Hepatocyte (in vitro differentiated cells): ENCODE measurements around the gene KCND2. TPM values are rescaled to one million over a fixed set of nuclear protein-coding genes. Genes with fewer than 3 reads are reported as not detected.

ENCODE experiments used
- DNase-seq: peaks from one replicate; pipeline ENCODE4 v3.0.0-alpha.2; 2016; ENCODE audit warnings: low spot score
- H2AFZ ChIP-seq: fragments of 200-600 bp; sonication (generic); 2 replicates; pipeline ENCODE4 v1.6.0; 2016; ENCODE audit warnings: antibody characterized with exemption, mild to moderate bottlenecking
- H3K27ac ChIP-seq: fragments of 200-600 bp; sonication (generic); 2 replicates; pipeline ENCODE4 v1.5.1; 2016; ENCODE audit warnings: mild to moderate bottlenecking
- H3K27me3 ChIP-seq: fragments of 200-600 bp; sonication (generic); 2 replicates; pipeline ENCODE4 v1.6.1; 2016
- H3K36me3 ChIP-seq: fragments of 200-600 bp; sonication (generic); replicated peaks from 2 replicates; pipeline ENCODE4 v1.5.1; 2016; ENCODE audit warnings: low read depth; ENCODE audit not compliant: insufficient read depth
- H3K4me1 ChIP-seq: fragments of 200-600 bp; sonication (generic); 2 replicates; pipeline ENCODE4 v1.5.1; 2016; ENCODE audit warnings: mild to moderate bottlenecking, moderate library complexity; ENCODE audit not compliant: insufficient read depth
- H3K4me2 ChIP-seq: fragments of 200-600 bp; sonication (generic); 2 replicates; pipeline ENCODE4 v1.6.0; 2016
- H3K4me3 ChIP-seq: fragments of 200-600 bp; sonication (generic); 2 replicates; pipeline ENCODE4 v1.5.1; 2016; ENCODE audit warnings: mild to moderate bottlenecking
- H3K79me2 ChIP-seq: fragments of 200-600 bp; sonication (generic); 2 replicates; pipeline ENCODE4 v1.6.0; 2017; ENCODE audit warnings: mild to moderate bottlenecking
- H3K9me2 ChIP-seq: fragments of 200-600 bp; sonication (generic); replicated peaks from 2 replicates; pipeline ENCODE4 v1.6.0; 2017; ENCODE audit warnings: mild to moderate bottlenecking; ENCODE audit not compliant: insufficient read depth
- H3K9me3 ChIP-seq: fragments of 200-600 bp; sonication (generic); 2 replicates; pipeline ENCODE4 v1.5.1; 2016; ENCODE audit warnings: low read depth, mild to moderate bottlenecking
- H4K20me1 ChIP-seq: fragments of 200-600 bp; sonication (generic); 2 replicates; pipeline ENCODE4 v1.6.0; 2016; ENCODE audit warnings: mild to moderate bottlenecking; ENCODE audit not compliant: insufficient read depth, poor library complexity, severe bottlenecking
- EZH2 ChIP-seq: fragments of 200-600 bp; sonication (generic); IDR thresholded peaks from 2 replicates; pipeline ENCODE4 v1.6.1; 2016; ENCODE audit warnings: antibody characterized with exemption, mild to moderate bottlenecking, borderline replicate concordance
- EZH2phosphoT487 ChIP-seq: fragments of 200-600 bp; sonication (generic); IDR thresholded peaks from one replicate; pipeline ENCODE4 v1.6.1; 2018; ENCODE audit warnings: antibody characterized with exemption, mild to moderate bottlenecking, low read depth, moderate library complexity; ENCODE audit not compliant: unreplicated experiment, severe bottlenecking
- WGBS: methylation state at CpG from one replicate; pipeline ENCODE4 v1.1.6; 2016; ENCODE audit warnings: low lambda C conversion rate; ENCODE audit errors: missing lambda C conversion rate; 5-methylcytosine and 5-hydroxymethylcytosine counted together
- polyA plus RNA-seq: library from polyadenylated mRNA; unstranded; fragments of >200 nt; fragmentation: Nextera tagmentation; extraction: Ambion mirVana; gene quantifications from 2 replicates; pipeline ENCODE4 v1.2.1, GENCODE V29; 2016
- total RNA-seq: library from RNA; depleted of rRNA; stranded (reverse); fragments of >200 nt; gene quantifications from 2 replicates; pipeline ENCODE4 v1.2.3, GENCODE V29; 2014
- TF ChIP-seq, protein P1 (sequence below): fragments of 200-600 bp; sonication (generic); IDR thresholded peaks from 2 replicates; pipeline ENCODE4 v1.5.1; 2016; ENCODE audit warnings: antibody characterized with exemption, mild to moderate bottlenecking; ENCODE audit not compliant: poor library complexity

The KCND2 gene
- total and polyA plus RNA-seq, 2 experiments from 2014 or later: 0.58 to 3.6 TPM

DNA sequence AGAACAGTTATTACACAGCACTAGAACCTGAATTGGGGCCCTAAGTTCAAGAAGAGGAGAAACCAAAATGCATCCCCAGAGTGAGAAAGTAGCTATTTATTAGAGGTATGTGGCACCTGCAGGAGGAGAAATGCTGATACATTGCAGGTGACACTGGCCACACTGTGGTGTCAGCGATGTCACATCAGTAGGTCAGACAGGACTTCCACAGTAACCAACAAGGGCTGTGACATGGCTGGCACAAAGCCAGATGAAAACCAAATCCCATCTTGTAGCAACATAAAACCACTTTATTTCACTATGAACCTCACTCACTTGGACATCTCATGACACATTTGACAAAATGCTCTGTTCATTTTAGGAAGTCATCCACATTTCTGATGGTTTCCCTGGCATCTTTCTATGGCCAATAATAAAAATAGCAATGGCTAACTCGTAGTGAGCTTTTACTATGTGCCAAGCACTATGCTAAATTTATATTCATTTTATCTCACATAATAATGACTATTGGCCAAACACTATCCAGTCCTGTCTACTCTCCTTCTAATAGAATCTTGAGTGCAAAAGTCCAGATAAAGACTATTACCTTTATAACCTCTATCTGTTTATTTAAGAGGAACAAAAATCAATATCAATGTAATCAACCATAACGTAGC lies 430.7 kb downstream of the KCND2 start:
- Histone ChIP-seq H3K27ac (no peak overlapping the region), H3K27me3 (no peaks in the 10 kb centered on the region), H2AFZ (no peak overlapping the region), H3K79me2 (no peaks in the 10 kb centered on the region), H4K20me1 (no peaks in the 10 kb centered on the region), H3K4me3 (no peak overlapping the region), H3K9me2 (no peaks in the 10 kb centered on the region), H3K4me2 (no peak overlapping the region), H3K36me3 (no peaks in the 10 kb centered on the region), H3K9me3 (no peaks in the 10 kb centered on the region), H3K4me1 (no peaks in the 10 kb centered on the region)
- 82% methylated on average over 3 of the region's 3 CpGs for WGBS
- DNase-seq: no peak
- TF ChIP-seq EZH2phosphoT487: no peak
- TF ChIP-seq EZH2: no peak
- TF ChIP-seq, protein P1, sequence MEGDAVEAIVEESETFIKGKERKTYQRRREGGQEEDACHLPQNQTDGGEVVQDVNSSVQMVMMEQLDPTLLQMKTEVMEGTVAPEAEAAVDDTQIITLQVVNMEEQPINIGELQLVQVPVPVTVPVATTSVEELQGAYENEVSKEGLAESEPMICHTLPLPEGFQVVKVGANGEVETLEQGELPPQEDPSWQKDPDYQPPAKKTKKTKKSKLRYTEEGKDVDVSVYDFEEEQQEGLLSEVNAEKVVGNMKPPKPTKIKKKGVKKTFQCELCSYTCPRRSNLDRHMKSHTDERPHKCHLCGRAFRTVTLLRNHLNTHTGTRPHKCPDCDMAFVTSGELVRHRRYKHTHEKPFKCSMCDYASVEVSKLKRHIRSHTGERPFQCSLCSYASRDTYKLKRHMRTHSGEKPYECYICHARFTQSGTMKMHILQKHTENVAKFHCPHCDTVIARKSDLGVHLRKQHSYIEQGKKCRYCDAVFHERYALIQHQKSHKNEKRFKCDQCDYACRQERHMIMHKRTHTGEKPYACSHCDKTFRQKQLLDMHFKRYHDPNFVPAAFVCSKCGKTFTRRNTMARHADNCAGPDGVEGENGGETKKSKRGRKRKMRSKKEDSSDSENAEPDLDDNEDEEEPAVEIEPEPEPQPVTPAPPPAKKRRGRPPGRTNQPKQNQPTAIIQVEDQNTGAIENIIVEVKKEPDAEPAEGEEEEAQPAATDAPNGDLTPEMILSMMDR: no peak

DNA sequence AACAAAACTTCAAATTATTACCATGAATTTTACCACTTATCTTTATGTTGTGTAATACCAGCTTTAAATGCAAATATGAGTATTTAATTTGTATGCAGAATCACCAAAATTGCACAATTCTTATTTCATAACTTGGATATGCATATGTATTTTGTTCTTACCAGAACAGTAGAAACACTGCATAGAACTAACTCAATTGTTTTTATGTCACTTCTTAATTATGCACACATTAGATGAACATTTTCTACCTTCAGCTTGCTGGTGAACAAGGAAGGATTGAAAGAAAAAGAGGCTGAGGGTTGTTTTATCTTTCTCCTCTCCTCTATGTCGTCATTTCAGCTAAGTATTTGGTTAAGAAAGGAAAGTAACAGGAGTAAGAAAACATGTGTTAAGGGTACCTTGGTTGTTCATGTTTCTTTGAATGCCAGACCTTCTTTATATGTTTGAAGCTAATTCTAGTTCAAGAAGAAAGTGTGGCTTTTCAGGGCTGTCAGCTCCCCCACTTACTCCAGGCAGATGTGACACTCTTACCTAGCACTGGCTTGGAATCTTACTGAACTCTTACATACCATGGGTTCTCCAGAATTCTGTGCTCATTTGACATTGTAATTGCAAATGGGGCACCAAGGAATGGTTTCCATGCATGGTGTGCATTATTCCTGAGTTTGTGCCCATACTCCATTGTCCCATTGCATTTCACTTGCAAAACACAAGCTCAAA lies 436.4 kb downstream of the KCND2 start:
- no peak overlapping the region for H2AFZ ChIP-seq
- no peak overlapping the region for H3K4me3 ChIP-seq
- no peaks in the 10 kb centered on the region for H3K9me2 ChIP-seq
- H3K9me3 ChIP-seq: no peaks in the 10 kb centered on the region
- no peaks in the 10 kb centered on the region for H3K36me3 ChIP-seq
- no peaks in the 10 kb centered on the region for H3K27me3 ChIP-seq
- WGBS: 55% methylated on average over 1 of the region's 1 CpG
- no peak overlapping the region for H3K4me2 ChIP-seq
- no peaks in the 10 kb centered on the region for H3K79me2 ChIP-seq
- DNase-seq: no peak
- no peak for TF ChIP-seq EZH2phosphoT487
- TF ChIP-seq EZH2: no peak
- TF ChIP-seq, protein P1: no peak
- no peaks in the 10 kb centered on the region for H4K20me1 ChIP-seq
- H3K4me1 ChIP-seq: no peaks in the 10 kb centered on the region
- no peak overlapping the region for H3K27ac ChIP-seq

DNA sequence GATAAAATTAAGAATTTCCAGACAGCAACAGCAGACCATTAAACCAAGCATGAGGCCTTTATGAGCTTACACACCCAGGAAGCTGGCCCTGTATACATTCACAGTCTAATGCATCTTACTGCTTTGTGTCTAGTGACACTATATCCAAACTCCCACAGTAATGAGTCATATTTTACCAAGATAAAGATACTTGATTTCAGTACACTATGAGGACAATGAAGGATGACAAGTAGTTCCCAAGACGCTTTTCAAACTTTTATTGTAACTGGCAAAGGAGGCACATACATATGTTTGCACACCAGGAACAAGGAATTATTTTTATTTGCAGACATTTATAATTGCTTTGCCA lies 437.0 kb downstream of the KCND2 start:
- H4K20me1 ChIP-seq: no peaks in the 10 kb centered on the region
- H3K36me3 ChIP-seq: no peaks in the 10 kb centered on the region
- no peak overlapping the region for H3K4me3 ChIP-seq
- H3K27ac ChIP-seq: no peak overlapping the region
- no peaks in the 10 kb centered on the region for H3K9me2 ChIP-seq
- no peaks in the 10 kb centered on the region for H3K27me3 ChIP-seq
- H3K4me1 ChIP-seq: no peaks in the 10 kb centered on the region
- no peak overlapping the region for H2AFZ ChIP-seq
- WGBS: 32% methylated on average over 1 of the region's 1 CpG
- DNase-seq: no peak
- TF ChIP-seq, protein P1: no peak
- TF ChIP-seq EZH2: no peak
- no peak for TF ChIP-seq EZH2phosphoT487
- no peak overlapping the region for H3K4me2 ChIP-seq
- H3K79me2 ChIP-seq: no peaks in the 10 kb centered on the region
- H3K9me3 ChIP-seq: no peaks in the 10 kb centered on the region
